Measurements from ENCODE around the gene YEATS2. TPM values are rescaled to one million over a fixed set of nuclear protein-coding genes. Genes with fewer than 3 reads are reported as not detected.

The YEATS2 gene
- total RNA-seq, 1 experiment from 2014 or later: 57.4 TPM

DNA sequence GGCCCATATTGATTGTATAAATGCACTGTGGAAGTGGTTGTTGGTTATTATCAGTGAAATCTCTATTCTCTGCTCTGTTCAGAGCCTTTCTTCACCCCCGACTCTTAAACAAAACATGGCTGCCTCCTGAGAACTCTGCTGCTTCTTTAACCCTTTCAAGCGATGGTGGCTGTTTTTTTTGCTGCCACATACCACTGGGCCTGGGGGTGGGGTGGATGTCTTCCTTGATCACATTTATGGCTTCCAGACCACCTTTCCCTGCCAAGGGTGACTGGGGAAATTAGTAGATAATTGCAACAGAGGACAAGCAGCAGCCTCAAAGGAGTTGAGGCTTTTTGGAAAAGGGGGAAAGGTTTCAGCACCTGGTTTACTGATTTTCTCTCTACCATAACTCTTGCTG lies 32.8 kb downstream of the YEATS2 start:
- no peaks in the 10 kb centered on the region for H3K4me1 Mint-ChIP-seq (ENCODE audit: low read depth, unreplicated experiment)
- BruUV-seq (replicated peaks): no TSS peak
- DNase-seq: no peak
- H3K4me3 Mint-ChIP-seq (ENCODE audit: low read depth, unreplicated experiment): no peak overlapping the region
- intact Hi-C loops (cut with micrococcal nuclease; ENCODE audit: unreplicated experiment): no loop called here
- peaks cover 56% of the 10 kb centered on the region for H3K36me3 Mint-ChIP-seq (ENCODE audit: insufficient read depth, unreplicated experiment)
- no peak for TF ChIP-seq CTCF (IDR thresholded peaks at IDR 0.05; ENCODE audit: unreplicated experiment)
- H3K27ac Mint-ChIP-seq (ENCODE audit: unreplicated experiment): no peak overlapping the region
- CTCF ChIA-PET: interaction anchor here (0.7 to 0.8 kb wide), 2 partner anchors 17 to 238 kb away, joined by 4 to 5 read pairs; no protein-coding TSS in a partner anchor
- H3K9me3 Mint-ChIP-seq (ENCODE audit: low read depth, unreplicated experiment): no peaks in the 10 kb centered on the region
- no peaks in the 10 kb centered on the region for H3K27me3 Mint-ChIP-seq (ENCODE audit: unreplicated experiment)

DNA sequence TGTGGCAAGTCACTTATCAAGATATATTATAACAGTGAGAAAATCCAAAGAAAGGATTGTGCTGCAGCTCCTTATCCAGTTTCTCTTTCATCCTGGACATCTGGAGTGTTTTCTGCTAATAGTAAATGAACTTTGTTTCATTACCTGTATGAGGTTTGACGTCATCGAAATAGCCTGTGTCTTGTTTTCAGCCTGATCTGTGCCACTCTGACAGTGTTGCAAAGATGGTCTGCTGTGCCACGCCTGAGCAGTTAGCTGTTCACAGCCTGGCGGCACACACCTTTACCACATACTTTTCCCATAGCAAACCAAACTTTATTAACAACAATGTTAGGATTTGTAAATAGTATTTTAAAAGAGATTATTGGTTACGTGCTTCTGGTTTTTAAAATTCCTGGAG lies 34.0 kb downstream of the YEATS2 start:
- H3K27ac Mint-ChIP-seq (ENCODE audit: unreplicated experiment): no peak overlapping the region
- TF ChIP-seq CTCF (IDR thresholded peaks at IDR 0.05; ENCODE audit: unreplicated experiment): no peak
- intact Hi-C loops (cut with micrococcal nuclease; ENCODE audit: unreplicated experiment): no loop called here
- no peak for DNase-seq
- no peak overlapping the region for H3K4me3 Mint-ChIP-seq (ENCODE audit: low read depth, unreplicated experiment)
- H3K9me3 Mint-ChIP-seq (ENCODE audit: low read depth, unreplicated experiment): no peaks in the 10 kb centered on the region
- CTCF ChIA-PET: no interaction called here
- no peaks in the 10 kb centered on the region for H3K27me3 Mint-ChIP-seq (ENCODE audit: unreplicated experiment)
- BruUV-seq (replicated peaks): no TSS peak
- peaks cover 46% of the 10 kb centered on the region for H3K36me3 Mint-ChIP-seq (ENCODE audit: insufficient read depth, unreplicated experiment)
- no peaks in the 10 kb centered on the region for H3K4me1 Mint-ChIP-seq (ENCODE audit: low read depth, unreplicated experiment)

GRCh38 chr3:183733553-183733952 lies 36.0 kb downstream of the YEATS2 start:
- intact Hi-C loops (cut with micrococcal nuclease; ENCODE audit: unreplicated experiment): no loop called here
- no peaks in the 10 kb centered on the region for H3K4me1 Mint-ChIP-seq (ENCODE audit: low read depth, unreplicated experiment)

DNA sequence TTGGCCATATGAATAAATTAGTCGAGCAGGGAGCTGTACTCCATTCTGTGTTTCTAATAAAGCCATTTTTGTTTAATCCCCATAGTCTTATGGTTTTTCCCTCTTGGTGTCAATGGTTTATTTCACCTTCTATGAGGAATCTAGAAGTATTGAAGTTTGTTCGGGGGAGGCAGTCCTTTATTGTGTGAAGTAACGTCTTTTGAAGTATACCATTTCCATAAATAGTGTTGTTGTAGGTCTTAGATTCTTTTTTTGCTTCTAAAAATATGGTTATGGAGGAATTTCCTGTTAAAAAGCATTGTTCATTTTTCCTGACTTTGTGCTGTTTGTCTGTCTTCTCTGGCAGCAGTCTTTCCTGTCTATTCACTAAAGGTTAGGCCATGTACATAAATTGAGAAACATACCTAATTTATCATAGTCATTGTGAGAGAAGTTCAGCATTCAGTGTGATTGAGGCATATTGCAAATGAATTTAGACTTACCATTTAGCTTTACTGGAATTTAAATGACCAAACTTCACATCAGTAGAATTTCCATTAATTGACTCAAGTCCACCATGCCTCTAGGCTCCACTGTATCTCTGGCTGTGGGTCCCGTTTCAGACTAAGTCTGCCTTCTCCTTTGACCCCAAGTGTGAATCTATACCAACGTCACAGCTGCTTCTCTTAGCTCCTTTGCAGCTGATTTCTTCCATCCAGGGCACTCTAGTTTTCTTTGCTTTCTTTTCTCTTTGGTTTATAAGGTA lies 37.3 kb downstream of the YEATS2 start:
- Mint-ChIP-seq H3K27ac (ENCODE audit: unreplicated experiment) (no peak overlapping the region), H3K4me1 (ENCODE audit: low read depth, unreplicated experiment) (no peaks in the 10 kb centered on the region), H3K27me3 (ENCODE audit: unreplicated experiment) (no peaks in the 10 kb centered on the region), H3K4me3 (ENCODE audit: low read depth, unreplicated experiment) (no peak overlapping the region), H3K9me3 (ENCODE audit: low read depth, unreplicated experiment) (no peaks in the 10 kb centered on the region), H3K36me3 (ENCODE audit: insufficient read depth, unreplicated experiment) (peaks cover 32% of the 10 kb centered on the region)
- DNase-seq: no peak
- BruUV-seq (replicated peaks): no TSS peak
- CTCF ChIA-PET: no interaction called here
- no peak for TF ChIP-seq CTCF (IDR thresholded peaks at IDR 0.05; ENCODE audit: unreplicated experiment)
- intact Hi-C loops (cut with micrococcal nuclease; ENCODE audit: unreplicated experiment): no loop called here

More at GRCh38 chr3:183733553-183733952, 36.0 kb downstream of the YEATS2 start:
- CTCF ChIA-PET: no interaction called here
- H3K9me3 Mint-ChIP-seq (ENCODE audit: low read depth, unreplicated experiment): no peaks in the 10 kb centered on the region
- no TSS peak for BruUV-seq (replicated peaks)
- peaks cover 38% of the 10 kb centered on the region for H3K36me3 Mint-ChIP-seq (ENCODE audit: insufficient read depth, unreplicated experiment)
- no peak overlapping the region for H3K4me3 Mint-ChIP-seq (ENCODE audit: low read depth, unreplicated experiment)
- no peak for TF ChIP-seq CTCF (IDR thresholded peaks at IDR 0.05; ENCODE audit: unreplicated experiment)
- H3K27me3 Mint-ChIP-seq (ENCODE audit: unreplicated experiment): no peaks in the 10 kb centered on the region
- DNase-seq: no peak
- H3K27ac Mint-ChIP-seq (ENCODE audit: unreplicated experiment): no peak overlapping the region

Data from Calu3 (cell line).